PC-9 (cell line): ENCODE data around the gene LRFN2. TPM values are rescaled to one million over a fixed set of nuclear protein-coding genes. Genes with fewer than 3 reads are reported as not detected.

Experiments
- BruUV-seq: library from RNA; stranded (reverse); fragments of 400-500 nt; replicated peaks from 2 replicates; lab custom pipeline; 2021; lab: Mats Ljungman, UMichigan
- CTCF ChIA-PET: fragments of 300-600 bp; sonication (Branson Sonifier 250); formaldehyde crosslinking; loops from one replicate; lab custom pipeline; 2022; ENCODE audit warnings: antibody characterized with exemption; lab: Charles Lee
- POLR2A ChIA-PET: fragments of 300-600 bp; sonication (Branson Sonifier 250); formaldehyde crosslinking; loops from one replicate; lab custom pipeline; 2022; ENCODE audit warnings: antibody characterized with exemption; ENCODE audit not compliant: unreplicated experiment; lab: Charles Lee
- DNase-seq, 2 experiments: peaks; one replicate each; pipeline versions ENCODE4 v3.0.0 to v3.0.0-alpha.2; 2015 to 2022; ENCODE audit warnings: mixed read lengths in 1 of 2
- H2AFZ ChIP-seq: fragments of 200-600 bp; sonication (generic); 2 replicates; pipeline ENCODE4 v1.8.1; 2017; ENCODE audit warnings: antibody characterized with exemption
- H3F3A ChIP-seq: fragments of 200-600 bp; sonication (generic); 2 replicates; pipeline ENCODE4 v1.8.1; 2017; ENCODE audit warnings: antibody characterized with exemption, mild to moderate bottlenecking, low read depth; ENCODE audit not compliant: insufficient read depth
- H3K27ac ChIP-seq: fragments of 200-600 bp; sonication (generic); 2 replicates; pipeline ENCODE4 v1.6.1; 2016; ENCODE audit warnings: mixed run types
- H3K27me3 ChIP-seq: fragments of 200-600 bp; sonication (generic); 2 replicates; pipeline ENCODE4 v1.6.1; 2016; ENCODE audit warnings: low read depth, mixed run types; ENCODE audit not compliant: insufficient read depth
- H3K36me3 ChIP-seq: fragments of 200-600 bp; sonication (generic); 2 replicates; pipeline ENCODE4 v1.6.1; 2016; ENCODE audit warnings: low read depth, mixed run types
- H3K4me1 ChIP-seq: fragments of 200-600 bp; sonication (generic); replicated peaks from 2 replicates; pipeline ENCODE4 v1.6.1; 2016; ENCODE audit warnings: mixed run types; ENCODE audit not compliant: insufficient read depth
- H3K4me2 ChIP-seq: fragments of 200-600 bp; sonication (generic); 2 replicates; pipeline ENCODE4 v1.6.1; 2017; ENCODE audit warnings: mixed run types
- H3K4me3 ChIP-seq: fragments of 200-600 bp; sonication (generic); 2 replicates; pipeline ENCODE4 v1.6.1; 2016; ENCODE audit warnings: mixed run types
- H3K79me2 ChIP-seq: fragments of 200-600 bp; sonication (generic); 2 replicates; pipeline ENCODE4 v1.6.1; 2017; ENCODE audit warnings: low read depth, mixed run types
- H3K9me2 ChIP-seq: fragments of 200-600 bp; sonication (generic); 2 replicates; pipeline ENCODE4 v1.8.1; 2017; ENCODE audit warnings: mild to moderate bottlenecking; ENCODE audit not compliant: insufficient read depth
- H3K9me3 ChIP-seq: fragments of 200-600 bp; sonication (generic); 2 replicates; pipeline ENCODE4 v1.8.1; 2016; ENCODE audit warnings: low read depth; ENCODE audit not compliant: insufficient read depth
- H4K20me1 ChIP-seq: fragments of 200-600 bp; sonication (generic); 2 replicates; pipeline ENCODE4 v1.8.1; 2017; ENCODE audit not compliant: insufficient read depth
- CTCF ChIP-seq: fragments of 200-600 bp; sonication (generic); conservative IDR thresholded peaks from 2 replicates; pipeline ENCODE4 v1.6.1; 2017; ENCODE audit warnings: mixed run types, antibody characterized with exemption, mild to moderate bottlenecking, moderate library complexity
- EZH2 ChIP-seq: fragments of 200-600 bp; sonication (generic); IDR thresholded peaks from 2 replicates; pipeline ENCODE4 v1.8.0; 2017; ENCODE audit warnings: antibody characterized with exemption, low read depth
- intact Hi-C: fragments of 100-400 bp; cut with micrococcal nuclease; formaldehyde crosslinking; loops from one replicate; pipeline ENCODE4 v1.10.0; 2022; ENCODE audit not compliant: unreplicated experiment
- total RNA-seq: library from RNA; stranded (reverse); gene quantifications from 2 replicates; pipeline ENCODE4 v1.2.3, GENCODE V29; 2021

The LRFN2 gene
- total RNA-seq, 1 experiment from 2014 or later, result not detected

GRCh38 chr6:40585651-40586269, 1.4 kb downstream of the LRFN2 start:
- ChIA-PET POLR2A (no interaction called here), CTCF (no interaction called here)
- no peak for TF ChIP-seq CTCF
- TF ChIP-seq EZH2, result no peak
- Histone ChIP-seq H3K79me2 (no peaks in the 10 kb centered on the region), H3K27ac (no peak overlapping the region), H3K4me1 (no peaks in the 10 kb centered on the region), H3K9me2 (no peaks in the 10 kb centered on the region), H3K9me3 (no peaks in the 10 kb centered on the region), H4K20me1 (no peaks in the 10 kb centered on the region), H3K4me3 (no peak overlapping the region), H3K27me3 (peaks cover 6% of the 10 kb centered on the region; the same call in 1 of the 2 replicates), H3K36me3 (no peaks in the 10 kb centered on the region), H3K4me2 (no peak overlapping the region), H3F3A (no peaks in the 10 kb centered on the region), H2AFZ (no peak overlapping the region)
- DNase-seq, result no peak
- no TSS peak for BruUV-seq
- intact Hi-C loops, result no loop called here

DNA sequence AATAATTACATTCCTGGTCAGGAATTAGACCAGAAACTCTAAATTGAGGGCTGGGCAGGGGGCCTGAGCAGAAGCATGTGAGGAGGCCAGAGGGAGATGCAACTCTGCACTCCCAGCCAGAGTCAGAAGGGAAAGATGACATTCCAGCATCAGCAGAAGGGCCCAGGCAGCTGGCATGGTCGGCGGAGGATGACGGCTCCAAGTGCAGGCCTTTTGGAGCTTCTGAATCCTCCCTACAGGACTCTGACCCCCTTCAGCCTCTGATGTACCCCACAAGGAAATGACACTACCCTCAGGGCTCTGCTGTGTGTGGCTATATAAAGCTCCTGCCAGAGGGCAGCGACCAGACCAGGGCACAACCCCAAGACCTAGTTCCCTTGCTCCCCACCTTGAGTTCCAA, 1.9 kb downstream of the LRFN2 start:
- H4K20me1 ChIP-seq, result no peaks in the 10 kb centered on the region
- H2AFZ ChIP-seq, result no peak overlapping the region
- no peaks in the 10 kb centered on the region for H3K79me2 ChIP-seq
- no peak overlapping the region for H3K27ac ChIP-seq
- H3K9me3 ChIP-seq, result no peaks in the 10 kb centered on the region
- no peaks in the 10 kb centered on the region for H3K4me1 ChIP-seq
- ChIA-PET CTCF (no interaction called here), POLR2A (no interaction called here)
- H3K27me3 ChIP-seq, result peaks cover 6% of the 10 kb centered on the region; the same call in 1 of the 2 replicates
- intact Hi-C loops, result no loop called here
- TF ChIP-seq EZH2 (no peak), CTCF (no peak)
- no peaks in the 10 kb centered on the region for H3K9me2 ChIP-seq
- no peak for DNase-seq
- no peaks in the 10 kb centered on the region for H3F3A ChIP-seq
- H3K4me2 ChIP-seq, result no peak overlapping the region
- H3K4me3 ChIP-seq, result no peak overlapping the region
- H3K36me3 ChIP-seq, result no peaks in the 10 kb centered on the region
- BruUV-seq, result no TSS peak

- ChIA-PET POLR2A (no interaction called here), CTCF (no interaction called here)
- no peaks in the 10 kb centered on the region for H3K79me2 ChIP-seq
- no peak overlapping the region for H3K4me2 ChIP-seq
- no TSS peak for BruUV-seq
- DNase-seq, result no peak
- H2AFZ ChIP-seq, result no peak overlapping the region
- TF ChIP-seq CTCF (no peak), EZH2 (no peak)
- no peak overlapping the region for H3K27ac ChIP-seq
- H3K4me1 ChIP-seq, result no peaks in the 10 kb centered on the region
- H3K9me3 ChIP-seq, result no peaks in the 10 kb centered on the region
- H3K27me3 ChIP-seq, result peaks cover 6% of the 10 kb centered on the region; the same call in 1 of the 2 replicates
- H3K36me3 ChIP-seq, result no peaks in the 10 kb centered on the region
- H3K9me2 ChIP-seq, result no peaks in the 10 kb centered on the region
- no peaks in the 10 kb centered on the region for H3F3A ChIP-seq
- H3K4me3 ChIP-seq, result no peak overlapping the region
- no peaks in the 10 kb centered on the region for H4K20me1 ChIP-seq
- intact Hi-C loops, result no loop called here
Observed at GRCh38 chr6:40584741-40585140, 2.4 kb downstream of the LRFN2 start.
